HCT116 (cell line): ENCODE data around the gene PRPS1. TPM values are rescaled to one million over a fixed set of nuclear protein-coding genes. Genes with fewer than 3 reads are reported as not detected.

Source experiments
- ATAC-seq: fragments of 200-7000 bp; cut with Tn5 transposase; 2 replicates; pipeline ENCODE4 v1.9.1; 2020; ENCODE audit warnings: mild to moderate bottlenecking, moderate library complexity
- BruUV-seq: library from RNA; stranded (reverse); fragments of 400-500 nt; replicated peaks from 2 replicates; lab custom pipeline; 2021; lab: Mats Ljungman, UMichigan
- CTCF ChIA-PET: fragments of 300-600 bp; sonication (Branson Sonifier 250); formaldehyde crosslinking; loops from one replicate; lab custom pipeline; 2021; ENCODE audit warnings: antibody characterized with exemption; lab: Charles Lee
- POLR2A ChIA-PET: fragments of 300-600, 350-600 bp; sonication (Branson Sonifier 250); formaldehyde crosslinking; loops from one replicate; lab custom pipeline; 2021; ENCODE audit warnings: antibody characterized with exemption; lab: Charles Lee
- RAD21 ChIA-PET, 2 experiments: fragments of 300-600 bp; sonication (Branson Sonifier 250); formaldehyde crosslinking; loops; one replicate each; lab custom pipeline; 2023; ENCODE audit warnings: low total read pairs in 2 of 2; ENCODE audit not compliant: uncharacterized antibody in 2 of 2, unreplicated experiment in 2 of 2, low non-redundant PET in 1 of 2; lab: Charles Lee
- DNase-seq: peaks from one replicate; pipeline ENCODE4 v3.0.0-alpha.2; 2010; ENCODE audit warnings: low read depth, low spot score
- H2AFZ ChIP-seq: fragments of 200-600 bp; shearing (Covaris generic), sonication (generic); 2 replicates; pipeline ENCODE4 v1.6.1; 2017; ENCODE audit warnings: low read depth, mixed run types, mixed read lengths, antibody characterized with exemption, low read length; ENCODE audit not compliant: poor library complexity, severe bottlenecking
- H3K27ac ChIP-seq: 2 replicates; pipeline ENCODE4 v1.5.1; 2012; ENCODE audit warnings: low read depth, low read length
- H3K27me3 ChIP-seq: fragments of 200-600 bp; sonication (generic); 2 replicates; pipeline ENCODE4 v1.6.1; 2016; ENCODE audit warnings: mixed run types, low read length, mixed read lengths; ENCODE audit not compliant: insufficient read depth
- H3K36me3 ChIP-seq, 2 experiments: fragments of 200-500 bp in 1 of 2; fragments of 200-600 bp in 1 of 2; sonication (Bioruptor generic) in 1 of 2; sonication (generic) in 1 of 2; 2 replicates each; pipeline versions ENCODE4 v1.5.1 to v1.6.1; 2014 to 2016; ENCODE audit warnings: low read length in 2 of 2, inconsistent platforms in 1 of 2, mixed read lengths in 1 of 2, mixed run types in 1 of 2; ENCODE audit not compliant: insufficient read depth in 2 of 2, control insufficient read depth in 1 of 2
- H3K4me1 ChIP-seq, 2 experiments: fragments of 200-600 bp in 1 of 2; sonication (generic) in 1 of 2; 2 replicates each; pipeline versions ENCODE4 v1.5.1 to v1.6.1; 2012 to 2017; ENCODE audit warnings: low read length in 2 of 2, inconsistent platforms in 1 of 2, mild to moderate bottlenecking in 1 of 2, mixed read lengths in 1 of 2, mixed run types in 1 of 2, moderate library complexity in 1 of 2; ENCODE audit not compliant: insufficient read depth in 2 of 2, control insufficient read depth in 1 of 2
- H3K4me2 ChIP-seq: fragments of 200-600 bp; sonication (generic); 2 replicates; pipeline ENCODE4 v1.6.1; 2017; ENCODE audit warnings: mixed run types, low read length, mixed read lengths
- H3K4me3 ChIP-seq, 2 experiments: fragments of 200-600 bp in 1 of 2; sonication (generic) in 1 of 2; replicated peaks in 1 of 2; 2 replicates each; pipeline ENCODE4 v1.5.1; 2011 to 2016; ENCODE audit warnings: low read length in 2 of 2, control low read depth in 1 of 2, low read depth in 1 of 2, mild to moderate bottlenecking in 1 of 2, mixed read lengths in 1 of 2, mixed run types in 1 of 2
- H3K79me2 ChIP-seq: fragments of 200-600 bp; sonication (generic); 2 replicates; pipeline ENCODE4 v1.6.1; 2017; ENCODE audit warnings: mild to moderate bottlenecking, mixed run types, low read length, moderate library complexity, mixed read lengths; ENCODE audit not compliant: insufficient read depth
- H3K9ac ChIP-seq: fragments of 200-600 bp; sonication (generic); 2 replicates; pipeline ENCODE4 v1.6.1; 2016; ENCODE audit warnings: low read length, mixed read lengths
- H3K9me2 ChIP-seq: fragments of 200-600 bp; sonication (generic), shearing (Covaris generic); 2 replicates; pipeline ENCODE4 v1.6.1; 2017; ENCODE audit warnings: mixed run types, mild to moderate bottlenecking, moderate library complexity; ENCODE audit not compliant: insufficient read depth
- H3K9me3 ChIP-seq, 2 experiments: fragments of 200-500 bp in 1 of 2; fragments of 200-600 bp in 1 of 2; sonication (Bioruptor generic) in 1 of 2; sonication (generic) in 1 of 2; 2 replicates each; pipeline ENCODE4 v1.6.1; 2014 to 2017; ENCODE audit warnings: low read length in 2 of 2, mixed read lengths in 2 of 2, inconsistent platforms in 1 of 2, low read depth in 1 of 2, mild to moderate bottlenecking in 1 of 2, mixed run types in 1 of 2, moderate library complexity in 1 of 2; ENCODE audit not compliant: control insufficient read depth in 1 of 2, insufficient read depth in 1 of 2
- H4K20me1 ChIP-seq: fragments of 200-600 bp; sonication (generic), shearing (Covaris generic); 2 replicates; pipeline ENCODE4 v1.6.1; 2017; ENCODE audit warnings: mixed run types, mild to moderate bottlenecking, moderate library complexity; ENCODE audit not compliant: insufficient read depth
- CBX3 ChIP-seq: IDR thresholded peaks from 2 replicates; pipeline ENCODE4 v1.6.1; 2012; ENCODE audit warnings: low read depth
- FOSL1 ChIP-seq: IDR thresholded peaks from 2 replicates; pipeline ENCODE4 v1.6.1; 2012; ENCODE audit warnings: low read depth
- SIN3A ChIP-seq: IDR thresholded peaks from 2 replicates; pipeline ENCODE4 v1.6.1; 2012; ENCODE audit warnings: low read depth
- SP1 ChIP-seq: IDR thresholded peaks from 2 replicates; pipeline ENCODE4 v1.6.1; 2012; ENCODE audit warnings: low read depth
- YY1 ChIP-seq: IDR thresholded peaks from 2 replicates; pipeline ENCODE4 v1.6.1; 2011; ENCODE audit warnings: low read length, low read depth, moderate library complexity, mild to moderate bottlenecking; ENCODE audit not compliant: insufficient replicate concordance; ENCODE audit errors: extremely low read depth
- ZNF274 ChIP-seq: fragments of 200-500 bp; sonication (Bioruptor generic); IDR thresholded peaks from 2 replicates; pipeline ENCODE4 v1.6.1; 2014; ENCODE audit warnings: mild to moderate bottlenecking, low read depth, low read length, inconsistent platforms
- intact Hi-C: fragments of 100-400 bp; cut with micrococcal nuclease; formaldehyde crosslinking; loops from 2 replicates; pipeline ENCODE4 v1.10.0; 2022
- total RNA-seq: library from RNA; stranded (reverse); gene quantifications from one replicate; pipeline ENCODE4 v1.2.1, GENCODE V29; 2021; ENCODE audit not compliant: unreplicated experiment
- TF ChIP-seq, protein P1 (sequence below): IDR thresholded peaks from 2 replicates; pipeline ENCODE4 v1.6.1; 2011; ENCODE audit warnings: mild to moderate bottlenecking, low read length, moderate library complexity; ENCODE audit not compliant: insufficient replicate concordance; ENCODE audit errors: extremely low read depth
- TF ChIP-seq, protein P2 (sequence below), 3 experiments: fragments of 200-600 bp in 1 of 3; sonication (generic) in 1 of 3; IDR thresholded peaks in 2 of 3; conservative IDR thresholded peaks in 1 of 3; 2 replicates each; pipeline ENCODE4 v1.5.1; 2012 to 2017; ENCODE audit warnings: low read depth in 2 of 3, low read length in 2 of 3, antibody characterized with exemption in 1 of 3, borderline replicate concordance in 1 of 3, control low read depth in 1 of 3, mild to moderate bottlenecking in 1 of 3, mixed read lengths in 1 of 3, mixed run types in 1 of 3, moderate library complexity in 1 of 3; ENCODE audit not compliant: insufficient read depth in 1 of 3

Gene PRPS1
- total RNA-seq, 1 experiment from 2014 or later = 62.6 TPM

DNA sequence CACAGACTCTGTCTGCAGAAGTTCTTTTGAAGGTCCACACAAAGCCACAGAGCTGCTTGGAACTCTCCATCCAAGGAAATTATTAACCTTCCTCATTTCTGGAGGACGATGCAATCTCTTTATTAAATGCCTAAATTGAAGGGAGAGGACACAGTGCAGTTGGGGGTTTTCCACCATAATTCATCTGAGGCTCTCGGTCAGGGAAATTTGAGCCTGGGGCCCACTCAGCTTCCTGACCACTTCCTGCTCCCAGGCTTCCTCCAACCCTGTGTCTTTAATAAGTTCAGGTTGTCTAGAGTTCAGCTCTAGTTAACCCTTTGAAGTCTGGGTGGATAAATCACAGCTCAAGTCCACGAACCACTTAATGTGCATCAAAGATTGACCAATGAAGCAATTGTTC, 58.5 kb downstream of the PRPS1 start:
- CTCF ChIA-PET = no interaction called here
- Histone ChIP-seq H3K4me3 (no peak overlapping the region), H3K4me2 (no peak overlapping the region), H3K9me3 (no peaks in the 10 kb centered on the region), H3K9me2 (no peaks in the 10 kb centered on the region), H2AFZ (no peak overlapping the region), H3K27ac (no peak overlapping the region), H4K20me1 (no peaks in the 10 kb centered on the region), H3K79me2 (no peaks in the 10 kb centered on the region), H3K27me3 (no peaks in the 10 kb centered on the region), H3K36me3 (no peaks in the 10 kb centered on the region), H3K4me1 (peaks cover 5 to 11% of the 10 kb centered on the region in 2 experiments; a peak in 2 of 4 replicates), H3K9ac (no peak overlapping the region)
- no peak for TF ChIP-seq FOSL1
- no peak for TF ChIP-seq YY1
- TF ChIP-seq, protein P1, sequence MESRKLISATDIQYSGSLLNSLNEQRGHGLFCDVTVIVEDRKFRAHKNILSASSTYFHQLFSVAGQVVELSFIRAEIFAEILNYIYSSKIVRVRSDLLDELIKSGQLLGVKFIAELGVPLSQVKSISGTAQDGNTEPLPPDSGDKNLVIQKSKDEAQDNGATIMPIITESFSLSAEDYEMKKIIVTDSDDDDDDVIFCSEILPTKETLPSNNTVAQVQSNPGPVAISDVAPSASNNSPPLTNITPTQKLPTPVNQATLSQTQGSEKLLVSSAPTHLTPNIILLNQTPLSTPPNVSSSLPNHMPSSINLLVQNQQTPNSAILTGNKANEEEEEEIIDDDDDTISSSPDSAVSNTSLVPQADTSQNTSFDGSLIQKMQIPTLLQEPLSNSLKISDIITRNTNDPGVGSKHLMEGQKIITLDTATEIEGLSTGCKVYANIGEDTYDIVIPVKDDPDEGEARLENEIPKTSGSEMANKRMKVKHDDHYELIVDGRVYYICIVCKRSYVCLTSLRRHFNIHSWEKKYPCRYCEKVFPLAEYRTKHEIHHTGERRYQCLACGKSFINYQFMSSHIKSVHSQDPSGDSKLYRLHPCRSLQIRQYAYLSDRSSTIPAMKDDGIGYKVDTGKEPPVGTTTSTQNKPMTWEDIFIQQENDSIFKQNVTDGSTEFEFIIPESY = no peak
- no peak for TF ChIP-seq SP1
- TF ChIP-seq, protein P2, sequence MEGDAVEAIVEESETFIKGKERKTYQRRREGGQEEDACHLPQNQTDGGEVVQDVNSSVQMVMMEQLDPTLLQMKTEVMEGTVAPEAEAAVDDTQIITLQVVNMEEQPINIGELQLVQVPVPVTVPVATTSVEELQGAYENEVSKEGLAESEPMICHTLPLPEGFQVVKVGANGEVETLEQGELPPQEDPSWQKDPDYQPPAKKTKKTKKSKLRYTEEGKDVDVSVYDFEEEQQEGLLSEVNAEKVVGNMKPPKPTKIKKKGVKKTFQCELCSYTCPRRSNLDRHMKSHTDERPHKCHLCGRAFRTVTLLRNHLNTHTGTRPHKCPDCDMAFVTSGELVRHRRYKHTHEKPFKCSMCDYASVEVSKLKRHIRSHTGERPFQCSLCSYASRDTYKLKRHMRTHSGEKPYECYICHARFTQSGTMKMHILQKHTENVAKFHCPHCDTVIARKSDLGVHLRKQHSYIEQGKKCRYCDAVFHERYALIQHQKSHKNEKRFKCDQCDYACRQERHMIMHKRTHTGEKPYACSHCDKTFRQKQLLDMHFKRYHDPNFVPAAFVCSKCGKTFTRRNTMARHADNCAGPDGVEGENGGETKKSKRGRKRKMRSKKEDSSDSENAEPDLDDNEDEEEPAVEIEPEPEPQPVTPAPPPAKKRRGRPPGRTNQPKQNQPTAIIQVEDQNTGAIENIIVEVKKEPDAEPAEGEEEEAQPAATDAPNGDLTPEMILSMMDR (IDR thresholded peaks at IDR 0.05 in 2 of 3, conservative IDR thresholded peaks at IDR 0.05 in 1 of 3; ENCODE audit: borderline replicate concordance in 1 of 3, insufficient read depth in 1 of 3, low read depth in 2 of 3, low read length in 2 of 3) = no peak
- TF ChIP-seq SIN3A = no peak
- TF ChIP-seq ZNF274 = no peak
- no peak for TF ChIP-seq CBX3
- RAD21 ChIA-PET = no interaction called here
- POLR2A ChIA-PET = no interaction called here
- no peak for ATAC-seq
- intact Hi-C loops = no loop called here
- no peak for DNase-seq
- BruUV-seq = no TSS peak
